HepG2 (cell line): Measurements from ENCODE around the gene TRPV2. TPM values are rescaled to one million over a fixed set of nuclear protein-coding genes. Genes with fewer than 3 reads are reported as not detected.

Experiments
- HDAC2 ChIP-seq: sonication (generic); formaldehyde crosslinking; IDR thresholded peaks from 2 replicates; pipeline ENCODE4 v1.4.0; 2020; ENCODE audit warnings: missing genetic modification reagents
- HNF4A ChIP-seq: sonication (generic); formaldehyde crosslinking; IDR thresholded peaks from 2 replicates; pipeline ENCODE4 v1.4.0; 2020; ENCODE audit warnings: missing genetic modification reagents
- HOXA7 ChIP-seq: sonication (generic); formaldehyde crosslinking; IDR thresholded peaks from 2 replicates; pipeline ENCODE4 v1.8.1; 2022; ENCODE audit warnings: mild to moderate bottlenecking, missing genetic modification reagents, moderate library complexity
- ISX ChIP-seq: sonication (generic); formaldehyde crosslinking; conservative IDR thresholded peaks from 2 replicates; pipeline ENCODE4 v1.5.0; 2020; ENCODE audit warnings: missing genetic modification reagents
- MYNN ChIP-seq: sonication (generic); formaldehyde crosslinking; IDR thresholded peaks from 2 replicates; pipeline ENCODE4 v1.4.0; 2020; ENCODE audit warnings: mild to moderate bottlenecking, low read depth, missing genetic modification reagents
- RARA ChIP-seq: IDR thresholded peaks from 2 replicates; pipeline ENCODE4 v1.6.1; 2016; ENCODE audit warnings: missing genetic modification reagents, missing compliant biosample characterization
- RFXAP ChIP-seq: sonication (generic); formaldehyde crosslinking; IDR thresholded peaks from 2 replicates; pipeline ENCODE4 v1.4.0; 2020; ENCODE audit warnings: missing genetic modification reagents, borderline replicate concordance
- ZMYM3 ChIP-seq: sonication (generic); formaldehyde crosslinking; IDR thresholded peaks from 2 replicates; pipeline ENCODE4 v1.5.1; 2020; ENCODE audit warnings: mild to moderate bottlenecking, missing genetic modification reagents
- ZNF501 ChIP-seq: sonication (generic); formaldehyde crosslinking; IDR thresholded peaks from 2 replicates; pipeline ENCODE4 v1.5.1; 2020; ENCODE audit warnings: mild to moderate bottlenecking, moderate library complexity, missing genetic modification reagents
- polyA plus RNA-seq, 8 experiments: library from polyadenylated mRNA; depleted of rRNA in 3 of 8; stranded (reverse) in 7 of 8; unstranded in 1 of 8; fragments of >200 nt; fragmentation: Illumina TruSeq in 4 of 8; extraction: Trizol in 4 of 8; gene quantifications; 2 replicates each; pipeline versions ENCODE4 v1.2.1 to v1.2.3, GENCODE V29; 2011 to 2016; ENCODE audit warnings: low read depth in 4 of 8, missing spikeins in 1 of 8, mixed read lengths in 1 of 8; ENCODE audit not compliant: insufficient read depth in 1 of 8
- total RNA-seq, 5 experiments: library from RNA; depleted of rRNA; stranded (reverse); fragments of >200 nt; fragmentation: Illumina TruSeq; extraction: Trizol; gene quantifications; 2 replicates each; pipeline ENCODE4 v1.2.3, GENCODE V29; 2016; ENCODE audit warnings: low read depth in 1 of 5
- TF ChIP-seq, protein P1 (sequence below): sonication (generic); formaldehyde crosslinking; IDR thresholded peaks from 2 replicates; pipeline ENCODE4 v1.9.0; 2021; ENCODE audit warnings: missing genetic modification reagents, borderline replicate concordance
- TF ChIP-seq, protein P2 (sequence below): sonication (generic); formaldehyde crosslinking; IDR thresholded peaks from one replicate; pipeline ENCODE4 v1.5.1; 2020; ENCODE audit warnings: mild to moderate bottlenecking, missing genetic modification reagents; ENCODE audit errors: not compliant biosample characterization
- TF ChIP-seq, protein P3 (sequence below): sonication (generic); formaldehyde crosslinking; IDR thresholded peaks from 2 replicates; pipeline ENCODE4 v1.8.1; 2023; ENCODE audit warnings: missing genetic modification reagents, inconsistent platforms, borderline replicate concordance

Gene TRPV2
- total and polyA plus RNA-seq, 2 of the 13 experiments (the other 11 are each of a cell fraction or from before 2014, with no cell fraction given): 13.6 to 21.3 TPM

DNA sequence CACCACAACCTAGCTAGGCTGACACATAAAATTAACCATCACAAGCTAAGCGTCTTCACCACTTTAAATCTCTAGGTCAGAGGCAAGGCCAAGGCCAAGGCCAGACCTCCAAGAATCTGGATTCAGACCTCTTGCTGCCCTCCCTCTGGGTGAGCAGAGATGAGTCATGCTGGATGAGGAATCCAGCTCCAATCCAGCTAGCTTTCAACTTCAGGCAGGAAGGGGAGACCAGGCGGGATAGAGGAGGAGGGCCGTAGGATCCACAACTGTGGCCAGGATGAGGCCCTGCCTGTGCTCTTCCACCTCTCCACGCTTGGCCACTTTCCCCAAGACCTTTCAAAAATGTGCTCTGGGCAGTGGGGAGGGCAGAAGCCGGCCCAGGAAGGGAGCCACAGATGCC lies 61.9 kb downstream of the TRPV2 start (continued):
- TF ChIP-seq, protein P1, sequence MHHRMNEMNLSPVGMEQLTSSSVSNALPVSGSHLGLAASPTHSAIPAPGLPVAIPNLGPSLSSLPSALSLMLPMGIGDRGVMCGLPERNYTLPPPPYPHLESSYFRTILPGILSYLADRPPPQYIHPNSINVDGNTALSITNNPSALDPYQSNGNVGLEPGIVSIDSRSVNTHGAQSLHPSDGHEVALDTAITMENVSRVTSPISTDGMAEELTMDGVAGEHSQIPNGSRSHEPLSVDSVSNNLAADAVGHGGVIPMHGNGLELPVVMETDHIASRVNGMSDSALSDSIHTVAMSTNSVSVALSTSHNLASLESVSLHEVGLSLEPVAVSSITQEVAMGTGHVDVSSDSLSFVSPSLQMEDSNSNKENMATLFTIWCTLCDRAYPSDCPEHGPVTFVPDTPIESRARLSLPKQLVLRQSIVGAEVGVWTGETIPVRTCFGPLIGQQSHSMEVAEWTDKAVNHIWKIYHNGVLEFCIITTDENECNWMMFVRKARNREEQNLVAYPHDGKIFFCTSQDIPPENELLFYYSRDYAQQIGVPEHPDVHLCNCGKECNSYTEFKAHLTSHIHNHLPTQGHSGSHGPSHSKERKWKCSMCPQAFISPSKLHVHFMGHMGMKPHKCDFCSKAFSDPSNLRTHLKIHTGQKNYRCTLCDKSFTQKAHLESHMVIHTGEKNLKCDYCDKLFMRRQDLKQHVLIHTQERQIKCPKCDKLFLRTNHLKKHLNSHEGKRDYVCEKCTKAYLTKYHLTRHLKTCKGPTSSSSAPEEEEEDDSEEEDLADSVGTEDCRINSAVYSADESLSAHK (CRISPR knock-in tag): no peak
- TF ChIP-seq, protein P2, sequence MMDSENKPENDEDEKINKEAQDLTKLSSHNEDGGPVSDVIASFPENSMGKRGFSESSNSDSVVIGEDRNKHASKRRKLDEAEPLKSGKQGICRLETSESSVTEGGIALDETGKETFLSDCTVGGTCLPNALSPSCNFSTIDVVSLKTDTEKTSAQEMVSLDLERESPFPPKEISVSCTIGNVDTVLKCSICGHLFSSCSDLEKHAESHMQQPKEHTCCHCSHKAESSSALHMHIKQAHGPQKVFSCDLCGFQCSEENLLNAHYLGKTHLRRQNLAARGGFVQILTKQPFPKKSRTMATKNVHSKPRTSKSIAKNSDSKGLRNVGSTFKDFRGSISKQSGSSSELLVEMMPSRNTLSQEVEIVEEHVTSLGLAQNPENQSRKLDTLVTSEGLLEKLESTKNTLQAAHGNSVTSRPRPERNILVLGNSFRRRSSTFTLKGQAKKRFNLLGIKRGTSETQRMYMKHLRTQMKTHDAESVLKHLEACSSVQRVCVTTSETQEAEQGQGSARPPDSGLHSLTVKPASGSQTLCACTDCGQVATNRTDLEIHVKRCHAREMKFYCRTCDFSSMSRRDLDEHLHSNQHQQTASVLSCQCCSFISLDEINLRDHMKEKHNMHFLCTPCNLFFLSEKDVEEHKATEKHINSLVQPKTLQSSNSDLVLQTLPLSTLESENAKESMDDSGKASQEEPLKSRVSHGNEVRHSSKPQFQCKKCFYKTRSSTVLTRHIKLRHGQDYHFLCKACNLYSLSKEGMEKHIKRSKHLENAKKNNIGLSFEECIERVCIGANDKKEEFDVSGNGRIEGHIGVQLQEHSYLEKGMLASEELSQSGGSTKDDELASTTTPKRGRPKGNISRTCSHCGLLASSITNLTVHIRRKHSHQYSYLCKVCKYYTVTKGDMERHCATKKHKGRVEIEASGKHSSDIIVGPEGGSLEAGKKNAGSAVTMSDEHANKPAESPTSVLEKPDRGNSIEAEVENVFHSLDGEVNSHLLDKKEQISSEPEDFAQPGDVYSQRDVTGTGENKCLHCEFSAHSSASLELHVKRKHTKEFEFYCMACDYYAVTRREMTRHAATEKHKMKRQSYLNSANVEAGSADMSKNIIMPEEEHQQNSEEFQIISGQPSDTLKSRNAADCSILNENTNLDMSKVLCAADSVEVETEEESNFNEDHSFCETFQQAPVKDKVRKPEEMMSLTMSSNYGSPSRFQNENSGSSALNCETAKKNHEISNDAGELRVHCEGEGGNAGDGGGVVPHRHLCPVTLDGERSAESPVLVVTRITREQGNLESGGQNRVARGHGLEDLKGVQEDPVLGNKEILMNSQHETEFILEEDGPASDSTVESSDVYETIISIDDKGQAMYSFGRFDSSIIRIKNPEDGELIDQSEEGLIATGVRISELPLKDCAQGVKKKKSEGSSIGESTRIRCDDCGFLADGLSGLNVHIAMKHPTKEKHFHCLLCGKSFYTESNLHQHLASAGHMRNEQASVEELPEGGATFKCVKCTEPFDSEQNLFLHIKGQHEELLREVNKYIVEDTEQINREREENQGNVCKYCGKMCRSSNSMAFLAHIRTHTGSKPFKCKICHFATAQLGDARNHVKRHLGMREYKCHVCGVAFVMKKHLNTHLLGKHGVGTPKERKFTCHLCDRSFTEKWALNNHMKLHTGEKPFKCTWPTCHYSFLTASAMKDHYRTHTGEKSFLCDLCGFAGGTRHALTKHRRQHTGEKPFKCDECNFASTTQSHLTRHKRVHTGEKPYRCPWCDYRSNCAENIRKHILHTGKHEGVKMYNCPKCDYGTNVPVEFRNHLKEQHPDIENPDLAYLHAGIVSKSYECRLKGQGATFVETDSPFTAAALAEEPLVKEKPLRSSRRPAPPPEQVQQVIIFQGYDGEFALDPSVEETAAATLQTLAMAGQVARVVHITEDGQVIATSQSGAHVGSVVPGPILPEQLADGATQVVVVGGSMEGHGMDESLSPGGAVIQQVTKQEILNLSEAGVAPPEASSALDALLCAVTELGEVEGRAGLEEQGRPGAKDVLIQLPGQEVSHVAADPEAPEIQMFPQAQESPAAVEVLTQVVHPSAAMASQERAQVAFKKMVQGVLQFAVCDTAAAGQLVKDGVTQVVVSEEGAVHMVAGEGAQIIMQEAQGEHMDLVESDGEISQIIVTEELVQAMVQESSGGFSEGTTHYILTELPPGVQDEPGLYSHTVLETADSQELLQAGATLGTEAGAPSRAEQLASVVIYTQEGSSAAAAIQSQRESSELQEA (CRISPR knock-in tag): no peak
- TF ChIP-seq, protein P3, sequence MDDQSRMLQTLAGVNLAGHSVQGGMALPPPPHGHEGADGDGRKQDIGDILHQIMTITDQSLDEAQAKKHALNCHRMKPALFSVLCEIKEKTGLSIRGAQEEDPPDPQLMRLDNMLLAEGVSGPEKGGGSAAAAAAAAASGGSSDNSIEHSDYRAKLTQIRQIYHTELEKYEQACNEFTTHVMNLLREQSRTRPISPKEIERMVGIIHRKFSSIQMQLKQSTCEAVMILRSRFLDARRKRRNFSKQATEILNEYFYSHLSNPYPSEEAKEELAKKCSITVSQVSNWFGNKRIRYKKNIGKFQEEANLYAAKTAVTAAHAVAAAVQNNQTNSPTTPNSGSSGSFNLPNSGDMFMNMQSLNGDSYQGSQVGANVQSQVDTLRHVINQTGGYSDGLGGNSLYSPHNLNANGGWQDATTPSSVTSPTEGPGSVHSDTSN (CRISPR knock-in tag): no peak
- TF ChIP-seq ISX (CRISPR knock-in tag) (no peak), ZMYM3 (CRISPR knock-in tag) (no peak), RARA (peak; percentile 77), HDAC2 (CRISPR knock-in tag) (no peak), MYNN (CRISPR knock-in tag) (no peak), HOXA7 (no peak), HNF4A (no peak), RFXAP (no peak), ZNF501 (CRISPR knock-in tag) (no peak)
- TF ChIP-seq, all 625 proteins: peak for 7
